Measurements from ENCODE around the gene GALNT15.

GRCh38 chr3:16130066-16130465, 44.4 kb upstream of the GALNT15 start:
- TF ChIP-seq POLR2A (IDR thresholded peaks at IDR 0.05): no peak
- TF ChIP-seq CTCF (IDR thresholded peaks at IDR 0.05): no peak

Measured in tibial nerve (tissue), 3 donors.